NCI-H1417 (cell line): Measurements from ENCODE around the gene KRTAP2-1.
"Not testable (repeated sequence)": the region's sequence is repeated elsewhere in the genome, so short reads cannot be mapped to it uniquely, and the experiment has no call there.

Experiments
- DNase-seq, 3 experiments: peaks; one replicate each; lab custom pipeline; 2025; lab: John Stamatoyannopoulos, UW

The KRTAP2-1 gene

GRCh38 chr17:41012326-41013120 lies 34.6 kb downstream of the KRTAP2-1 start:
- DNase-seq = peak in 1 of 3 experiments; percentile 32

- DNase-seq = no peak
Observed at GRCh38 chr17:41010441-41010840, 36.7 kb downstream of the KRTAP2-1 start.

GRCh38 chr17:41009936-41010335 lies 37.2 kb downstream of the KRTAP2-1 start:
- no peak for DNase-seq

DNA sequence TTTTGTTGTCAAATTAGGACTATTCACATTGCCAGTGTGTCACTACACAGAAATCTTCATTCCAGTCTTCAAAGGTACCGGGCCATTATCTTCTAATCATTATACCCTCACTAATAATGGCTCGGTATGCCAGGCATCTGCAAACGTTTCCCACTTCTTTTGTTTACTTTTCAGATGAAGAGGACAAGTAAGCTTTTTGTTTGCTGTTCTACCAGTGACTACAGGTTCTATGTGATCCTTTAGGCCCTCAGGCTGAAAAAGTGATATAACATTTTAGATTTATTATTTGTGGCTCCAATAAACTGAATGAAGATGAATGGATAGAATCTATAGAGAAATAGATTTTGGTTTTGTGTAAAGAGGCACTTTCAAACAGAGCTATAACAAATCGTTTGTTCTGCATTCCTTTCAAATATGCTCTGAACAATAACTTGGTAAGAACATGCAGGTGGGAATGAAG lies 37.8 kb downstream of the KRTAP2-1 start:
- DNase-seq = peak in 2 of 3 experiments; percentile 38 to 77

GRCh38 chr17:41008811-41009210 lies 38.3 kb downstream of the KRTAP2-1 start, which contains the start of gene KRTAP3-1:
TSS of gene KRTAP3-1 (minus strand) at chr17:41009128. CDS start at chr17:41009074, 54 bp downstream.
- DNase-seq = peak in 2 of 3 experiments; percentile 22 to 66

DNA sequence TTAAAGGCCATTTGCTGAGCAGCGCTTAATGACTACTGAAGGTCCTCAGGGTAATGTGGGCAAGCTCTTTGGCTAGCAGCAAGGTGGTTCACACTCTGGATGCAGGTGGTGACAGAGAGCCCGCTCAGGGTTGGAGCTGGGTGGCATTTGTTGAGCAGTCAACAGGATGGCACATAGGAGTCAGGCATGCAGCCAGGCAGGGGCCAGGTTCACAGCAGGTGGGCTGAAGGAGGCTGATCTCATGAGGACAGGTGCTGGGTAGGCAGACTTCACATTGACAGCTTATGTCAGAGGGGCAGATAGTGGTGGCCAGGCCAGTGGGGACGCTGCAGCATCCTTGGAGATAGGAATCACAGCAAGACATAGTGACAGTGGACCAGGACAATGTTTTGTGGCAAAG lies 42.7 kb downstream of the KRTAP2-1 start:
- peak in 2 of 3 experiments; percentile 11 to 44 for DNase-seq

DNA sequence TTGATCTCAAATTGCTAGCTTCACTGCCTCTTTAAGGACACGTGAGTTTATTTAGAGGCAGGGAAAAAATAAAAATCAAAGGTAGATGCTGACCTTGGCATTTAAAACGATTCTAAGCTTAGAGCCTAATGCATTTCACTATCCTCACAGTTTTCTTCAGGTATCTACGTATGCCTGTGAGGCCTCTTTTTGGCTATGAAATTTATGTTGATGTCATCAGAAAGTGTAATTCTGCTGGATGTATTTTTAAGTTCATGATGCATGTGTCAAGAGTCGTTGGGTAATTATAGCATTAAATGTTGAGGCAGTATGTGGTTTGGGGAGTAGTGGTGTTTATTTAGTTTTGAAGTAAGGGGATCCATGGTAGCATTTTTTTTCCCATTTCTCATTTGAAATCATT lies 43.2 kb downstream of the KRTAP2-1 start:
- DNase-seq = peak in 1 of 3 experiments; percentile 44

- DNase-seq = no peak
Observed at GRCh38 chr17:41002814-41003213, 44.3 kb downstream of the KRTAP2-1 start.

DNA sequence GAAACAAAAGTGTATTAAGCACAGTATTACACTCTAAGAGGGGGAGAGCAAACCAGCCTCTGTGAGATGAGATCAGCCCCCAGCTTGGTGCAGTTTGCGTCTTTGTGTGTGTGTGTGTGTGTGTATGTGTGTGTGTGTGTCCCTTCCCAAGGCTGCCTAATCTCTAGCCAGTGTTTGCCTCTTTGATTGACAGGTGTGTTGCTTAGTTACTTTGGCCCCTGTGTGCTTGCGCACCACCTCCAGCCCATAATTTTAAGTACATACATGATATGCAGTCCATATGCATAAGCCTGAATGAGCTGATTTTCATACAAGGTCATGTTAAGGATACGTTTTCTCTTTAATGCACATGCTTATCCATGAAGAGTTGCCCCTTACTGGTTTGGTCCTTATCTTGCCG lies 45.3 kb downstream of the KRTAP2-1 start:
- no peak for DNase-seq

GRCh38 chr17:40999563-40999962 lies 47.6 kb downstream of the KRTAP2-1 start, which contains the start of gene KRTAP3-2:
TSS of gene KRTAP3-2 (minus strand) at chr17:40999906. CDS start at chr17:40999853, 53 bp downstream.
- not testable (repeated sequence) for DNase-seq

- no peak for DNase-seq
Observed at GRCh38 chr17:40997361-40997760, 49.8 kb downstream of the KRTAP2-1 start.

GRCh38 chr17:40996829-40997228 lies 50.3 kb downstream of the KRTAP2-1 start:
- DNase-seq = no peak
